HepG2 (cell line): ENCODE measurements around the gene SLC35B4. TPM values are rescaled to one million over a fixed set of nuclear protein-coding genes. Genes with fewer than 3 reads are reported as not detected.

Source experiments
- ARNT ChIP-seq: fragments of 450-650 bp; IDR thresholded peaks from 2 replicates; pipeline ENCODE4 v1.6.1; 2017
- GATAD2A ChIP-seq: IDR thresholded peaks from 2 replicates; pipeline ENCODE4 v1.6.1; 2016
- GPN1 ChIP-seq: sonication (generic); formaldehyde crosslinking; IDR thresholded peaks from 2 replicates; pipeline ENCODE4 v1.5.1; 2020; ENCODE audit warnings: missing genetic modification reagents, borderline replicate concordance
- KDM5B ChIP-seq: sonication (generic); formaldehyde crosslinking; IDR thresholded peaks from 2 replicates; pipeline ENCODE4 v1.4.0; 2020; ENCODE audit warnings: missing genetic modification reagents, mild to moderate bottlenecking, borderline replicate concordance
- NR2F6 ChIP-seq, 2 experiments: IDR thresholded peaks; 2 replicates each; pipeline ENCODE4 v1.6.1; 2016; ENCODE audit warnings: antibody characterized with exemption in 1 of 2, mild to moderate bottlenecking in 1 of 2
- PAWR ChIP-seq: sonication (generic); formaldehyde crosslinking; IDR thresholded peaks from 2 replicates; pipeline ENCODE4 v1.4.0; 2020; ENCODE audit warnings: missing genetic modification reagents, mild to moderate bottlenecking, borderline replicate concordance
- PLSCR1 ChIP-seq: sonication (generic); formaldehyde crosslinking; IDR thresholded peaks from 2 replicates; pipeline ENCODE4 v1.5.0; 2020; ENCODE audit warnings: missing genetic modification reagents, mild to moderate bottlenecking, borderline replicate concordance
- RAD51 ChIP-seq: fragments of 450-650 bp; IDR thresholded peaks from 2 replicates; pipeline ENCODE4 v1.6.1; 2016; ENCODE audit warnings: borderline replicate concordance
- ZBTB7B ChIP-seq: sonication (generic); formaldehyde crosslinking; IDR thresholded peaks from 2 replicates; pipeline ENCODE4 v1.4.0; 2020; ENCODE audit warnings: missing genetic modification reagents
- ZFP37 ChIP-seq: sonication (generic); formaldehyde crosslinking; IDR thresholded peaks from 2 replicates; pipeline ENCODE4 v1.4.0; 2020; ENCODE audit warnings: missing genetic modification reagents, borderline replicate concordance
- ZFYVE20 ChIP-seq: sonication (generic); formaldehyde crosslinking; IDR thresholded peaks from 2 replicates; pipeline ENCODE4 v1.8.0; 2023; ENCODE audit warnings: low read depth, mild to moderate bottlenecking, moderate library complexity, missing genetic modification reagents, borderline replicate concordance
- ZIK1 ChIP-seq: sonication (generic); formaldehyde crosslinking; IDR thresholded peaks from 2 replicates; pipeline ENCODE4 v1.5.0; 2020; ENCODE audit warnings: mild to moderate bottlenecking, low read depth, missing genetic modification reagents, borderline replicate concordance
- ZMYM2 ChIP-seq: sonication (generic); formaldehyde crosslinking; IDR thresholded peaks from 2 replicates; pipeline ENCODE4 v1.8.0; 2022; ENCODE audit warnings: mild to moderate bottlenecking, missing genetic modification reagents
- ZNF143 ChIP-seq: sonication (generic); formaldehyde crosslinking; IDR thresholded peaks from 2 replicates; pipeline ENCODE4 v1.4.0; 2020; ENCODE audit warnings: missing genetic modification reagents
- ZNF235 ChIP-seq: sonication (generic); formaldehyde crosslinking; IDR thresholded peaks from 2 replicates; pipeline ENCODE4 v1.8.1; 2023; ENCODE audit warnings: mild to moderate bottlenecking, missing genetic modification reagents, borderline replicate concordance
- ZNF280B ChIP-seq: sonication (generic); formaldehyde crosslinking; IDR thresholded peaks from 2 replicates; pipeline ENCODE4 v1.5.0; 2020; ENCODE audit warnings: missing genetic modification reagents, mild to moderate bottlenecking, borderline replicate concordance
- ZNF639 ChIP-seq: conservative IDR thresholded peaks from 2 replicates; pipeline ENCODE4 v1.6.1; 2018; ENCODE audit warnings: missing genetic modification reagents
- ZNF646 ChIP-seq: sonication (generic); formaldehyde crosslinking; IDR thresholded peaks from 2 replicates; pipeline ENCODE4 v1.9.0; 2021; ENCODE audit warnings: mild to moderate bottlenecking, missing genetic modification reagents
- ZSCAN12 ChIP-seq: sonication (generic); formaldehyde crosslinking; IDR thresholded peaks from 2 replicates; pipeline ENCODE4 v1.9.0; 2021; ENCODE audit warnings: mild to moderate bottlenecking, missing genetic modification reagents
- polyA plus RNA-seq, 8 experiments: library from polyadenylated mRNA; depleted of rRNA in 3 of 8; stranded (reverse) in 7 of 8; unstranded in 1 of 8; fragments of >200 nt; fragmentation: Illumina TruSeq in 4 of 8; extraction: Trizol in 4 of 8; gene quantifications; 2 replicates each; pipeline versions ENCODE4 v1.2.1 to v1.2.3, GENCODE V29; 2011 to 2016; ENCODE audit warnings: low read depth in 4 of 8, missing spikeins in 1 of 8, mixed read lengths in 1 of 8; ENCODE audit not compliant: insufficient read depth in 1 of 8
- total RNA-seq, 5 experiments: library from RNA; depleted of rRNA; stranded (reverse); fragments of >200 nt; fragmentation: Illumina TruSeq; extraction: Trizol; gene quantifications; 2 replicates each; pipeline ENCODE4 v1.2.3, GENCODE V29; 2016; ENCODE audit warnings: low read depth in 1 of 5

SLC35B4 gene
- total and polyA plus RNA-seq, 2 of the 13 experiments (the other 11 are each of a cell fraction or from before 2014, with no cell fraction given): 17.1 to 17.8 TPM

GRCh38 chr7:134316539-134317344 is at the start of gene SLC35B4 (continued):
- no peak for TF ChIP-seq ZIK1 (CRISPR knock-in tag)
- no peak for TF ChIP-seq ZFYVE20
- TF ChIP-seq ZNF143: peak; percentile 99
- peak; percentile 59; the same call in 1 of the 2 replicates for TF ChIP-seq ZBTB7B (CRISPR knock-in tag)
- no peak for TF ChIP-seq ZSCAN12 (CRISPR knock-in tag)
- TF ChIP-seq ZNF639 (CRISPR knock-in tag): peak; percentile 48; the same call in 1 of the 2 replicates
- TF ChIP-seq RAD51: no peak
- no peak; the same call in 1 of the 2 replicates for TF ChIP-seq NR2F6 (IDR thresholded peaks at IDR 0.05)
- TF ChIP-seq NR2F6 (CRISPR knock-in tag; IDR thresholded peaks at IDR 0.05): no peak; the same call in 1 of the 2 replicates
- TF ChIP-seq PAWR (CRISPR knock-in tag): no peak
- no peak for TF ChIP-seq PLSCR1 (CRISPR knock-in tag)
- TF ChIP-seq KDM5B (CRISPR knock-in tag): peak; percentile 93
- TF ChIP-seq ZMYM2: no peak
- peak; percentile 35; the same call in 1 of the 2 replicates for TF ChIP-seq GATAD2A (CRISPR knock-in tag)
- TF ChIP-seq ZFP37: no peak
- no peak for TF ChIP-seq ZNF280B (CRISPR knock-in tag)
- no peak for TF ChIP-seq GPN1 (CRISPR knock-in tag)
- no peak for TF ChIP-seq ZNF235 (CRISPR knock-in tag)
- TF ChIP-seq ZNF646: no peak
- TF ChIP-seq ARNT: no peak
